ENCODE data around the gene GABRA5.

GRCh38 chr15:26875476-26875850 is 8.6 kb downstream of the GABRA5 start:
- TF ChIP-seq EZH2phosphoT487 (IDR thresholded peaks at IDR 0.05; ENCODE audit: borderline replicate concordance, low read depth, low read length): no peak
- no peak for TF ChIP-seq CTCF (conservative IDR thresholded peaks at IDR 0.05; ENCODE audit: low read length)

All from OCI-LY7 (cell line).